IPS-15b (cell line): ENCODE data around the gene BRD7.

Source experiments
- H3K27me3 ChIP-seq: one replicate; pipeline ENCODE4 v1.6.1; 2013; ENCODE audit warnings: low read length; ENCODE audit not compliant: control insufficient read depth, insufficient read depth
- H3K36me3 ChIP-seq: one replicate; pipeline ENCODE4 v1.6.1; 2013; ENCODE audit warnings: low read length; ENCODE audit not compliant: control insufficient read depth, insufficient read depth
- H3K4me1 ChIP-seq: one replicate; pipeline ENCODE4 v1.6.1; 2013; ENCODE audit warnings: mild to moderate bottlenecking, low read length; ENCODE audit not compliant: control insufficient read depth, insufficient read depth
- H3K4me3 ChIP-seq: one replicate; pipeline ENCODE4 v1.5.1; 2013; ENCODE audit warnings: low read depth, low read length
- H3K9ac ChIP-seq: one replicate; pipeline ENCODE4 v1.6.1; 2013; ENCODE audit warnings: low read depth, mild to moderate bottlenecking, low read length
- H3K9me3 ChIP-seq: one replicate; pipeline ENCODE4 v1.6.1; 2013; ENCODE audit warnings: mild to moderate bottlenecking, low read length; ENCODE audit not compliant: control insufficient read depth, insufficient read depth

BRD7 gene

GRCh38 chr16:50398336-50398735 is 29.5 kb upstream of the BRD7 start:
- Histone ChIP-seq H3K36me3 (no peaks in the 10 kb centered on the region), H3K4me1 (peaks cover 3% of the 10 kb centered on the region), H3K9ac (no peak overlapping the region), H3K9me3 (no peaks in the 10 kb centered on the region), H3K4me3 (no peak overlapping the region), H3K27me3 (no peaks in the 10 kb centered on the region)

- Histone ChIP-seq H3K36me3 (no peaks in the 10 kb centered on the region), H3K4me3 (no peak overlapping the region), H3K4me1 (peaks cover 3% of the 10 kb centered on the region), H3K9ac (no peak overlapping the region), H3K9me3 (no peaks in the 10 kb centered on the region), H3K27me3 (no peaks in the 10 kb centered on the region)
Measured at GRCh38 chr16:50396761-50397535, 28.2 kb upstream of the BRD7 start.

GRCh38 chr16:50395763-50396710 is 27.2 kb upstream of the BRD7 start:
- Histone ChIP-seq H3K9me3 (no peaks in the 10 kb centered on the region), H3K36me3 (no peaks in the 10 kb centered on the region), H3K27me3 (no peaks in the 10 kb centered on the region), H3K9ac (no peak overlapping the region), H3K4me3 (no peak overlapping the region), H3K4me1 (peaks cover 3% of the 10 kb centered on the region)

- Histone ChIP-seq H3K9me3 (no peaks in the 10 kb centered on the region), H3K9ac (no peak overlapping the region), H3K4me1 (peaks cover 3% of the 10 kb centered on the region), H3K36me3 (no peaks in the 10 kb centered on the region), H3K4me3 (no peak overlapping the region), H3K27me3 (no peaks in the 10 kb centered on the region)
Measured at GRCh38 chr16:50393858-50394802, 25.3 kb upstream of the BRD7 start.

- Histone ChIP-seq H3K9me3 (no peaks in the 10 kb centered on the region), H3K9ac (no peak overlapping the region)
Measured at GRCh38 chr16:50393416-50393815, 24.6 kb upstream of the BRD7 start.

GRCh38 chr16:50390914-50391716 is 22.3 kb upstream of the BRD7 start:
- Histone ChIP-seq H3K9ac (no peak overlapping the region), H3K36me3 (no peaks in the 10 kb centered on the region), H3K27me3 (no peaks in the 10 kb centered on the region), H3K4me3 (no peak overlapping the region), H3K4me1 (peaks cover 3% of the 10 kb centered on the region), H3K9me3 (no peaks in the 10 kb centered on the region)

More at GRCh38 chr16:50393416-50393815, 24.6 kb upstream of the BRD7 start:
- Histone ChIP-seq H3K27me3 (no peaks in the 10 kb centered on the region), H3K4me3 (no peak overlapping the region), H3K4me1 (peaks cover 3% of the 10 kb centered on the region), H3K36me3 (no peaks in the 10 kb centered on the region)

GRCh38 chr16:50390371-50390771 is 21.6 kb upstream of the BRD7 start:
- H3K9me3 ChIP-seq: no peaks in the 10 kb centered on the region

GRCh38 chr16:50389900-50390299 is 21.1 kb upstream of the BRD7 start:
- Histone ChIP-seq H3K4me3 (no peak overlapping the region), H3K9me3 (no peaks in the 10 kb centered on the region), H3K36me3 (no peaks in the 10 kb centered on the region), H3K4me1 (peaks cover 2% of the 10 kb centered on the region), H3K27me3 (no peaks in the 10 kb centered on the region), H3K9ac (no peak overlapping the region)

More at GRCh38 chr16:50390371-50390771, 21.6 kb upstream of the BRD7 start:
- no peak overlapping the region for H3K4me3 ChIP-seq
- H3K27me3 ChIP-seq: no peaks in the 10 kb centered on the region
- no peak overlapping the region for H3K9ac ChIP-seq
- H3K36me3 ChIP-seq: no peaks in the 10 kb centered on the region
- peaks cover 3% of the 10 kb centered on the region for H3K4me1 ChIP-seq

GRCh38 chr16:50388496-50388895 is 19.7 kb upstream of the BRD7 start:
- Histone ChIP-seq H3K36me3 (no peaks in the 10 kb centered on the region), H3K9ac (no peak overlapping the region), H3K4me3 (no peak overlapping the region), H3K4me1 (no peaks in the 10 kb centered on the region), H3K27me3 (no peaks in the 10 kb centered on the region), H3K9me3 (no peaks in the 10 kb centered on the region)

- no peak overlapping the region for H3K4me3 ChIP-seq
- H3K36me3 ChIP-seq: no peaks in the 10 kb centered on the region
- no peaks in the 10 kb centered on the region for H3K27me3 ChIP-seq
- no peaks in the 10 kb centered on the region for H3K4me1 ChIP-seq
- H3K9ac ChIP-seq: no peak overlapping the region
- H3K9me3 ChIP-seq: no peaks in the 10 kb centered on the region
Measured at GRCh38 chr16:50386774-50387173, 18.0 kb upstream of the BRD7 start.
